Small intestine (tissue), 7 donors: Measurements from ENCODE around the gene TM4SF1. TPM values are rescaled to one million over a fixed set of nuclear protein-coding genes. Genes with fewer than 3 reads are reported as not detected.
"Not testable (repeated sequence)": the region's sequence is repeated elsewhere in the genome, so short reads cannot be mapped to it uniquely, and the experiment has no call there.

ENCODE experiments used
- DNase-seq, 2 donors: peaks; one replicate each; pipeline versions ENCODE4 v3.0.0 to v3.0.0-alpha.2; 2013
- FAIRE-seq: peaks from 2 replicates; lab custom pipeline; 2012; peaks lifted over from hg19 to GRCh38; lab: Jason Lieb, UNC
- H3K27ac ChIP-seq, 3 donors: one replicate each; pipeline ENCODE4 v1.5.1; 2013; ENCODE audit warnings: low read length in 2 of 3, mild to moderate bottlenecking in 2 of 3, control low read depth in 1 of 3, inconsistent platforms in 1 of 3, low read depth in 1 of 3, moderate library complexity in 1 of 3
- H3K27me3 ChIP-seq, 3 donors: one replicate each; pipeline ENCODE4 v1.6.1; 2013; ENCODE audit warnings: low read length in 3 of 3, inconsistent platforms in 1 of 3; ENCODE audit not compliant: control insufficient read depth in 3 of 3, insufficient read depth in 3 of 3
- H3K36me3 ChIP-seq, 3 donors: one replicate each; pipeline ENCODE4 v1.6.1; 2013; ENCODE audit warnings: low read length in 3 of 3, inconsistent platforms in 1 of 3, low read depth in 1 of 3, mild to moderate bottlenecking in 1 of 3, moderate library complexity in 1 of 3; ENCODE audit not compliant: control insufficient read depth in 3 of 3, insufficient read depth in 2 of 3
- H3K4me1 ChIP-seq, 3 donors: one replicate each; pipeline ENCODE4 v1.6.1; 2013; ENCODE audit warnings: low read length in 2 of 3, inconsistent platforms in 1 of 3, low read depth in 1 of 3, mild to moderate bottlenecking in 1 of 3, moderate library complexity in 1 of 3; ENCODE audit not compliant: control insufficient read depth in 3 of 3, insufficient read depth in 2 of 3
- H3K4me3 ChIP-seq, 3 donors: one replicate each; pipeline ENCODE4 v1.5.1; 2013; ENCODE audit warnings: low read length in 3 of 3, control low read depth in 1 of 3, inconsistent platforms in 1 of 3, low read depth in 1 of 3, mild to moderate bottlenecking in 1 of 3, moderate library complexity in 1 of 3
- H3K9me3 ChIP-seq, 2 donors: one replicate each; pipeline ENCODE4 v1.6.1; 2013; ENCODE audit warnings: low read depth in 1 of 2, low read length in 1 of 2; ENCODE audit not compliant: control insufficient read depth in 2 of 2, insufficient read depth in 1 of 2
- WGBS, 3 donors: extraction: QIAGEN DNeasy Blood & Tissue Kit; methylation state at CpG; one replicate each; pipeline ENCODE4 v1.1.7; 2013; 5-methylcytosine and 5-hydroxymethylcytosine counted together
- polyA plus RNA-seq, 4 donors: library from polyadenylated mRNA; stranded (reverse) in 3 of 4; unstranded in 1 of 4; fragments of 200-250 nt in 3 of 4; fragments of 120-200 nt in 1 of 4; gene quantifications; one replicate each; pipeline versions ENCODE4 v1.2.1 to v1.2.3, GENCODE V29; 2013
- donor health status: healthy with polysubstance abuse.
- donor health status: control.
- donor health status: control.
- donor health status: Bipolar disorder and iron deficiency.
- donor health status: healthy.

Gene TM4SF1
- polyA plus RNA-seq, 4 donors, result 3.1 to 88.4 (median 16.0) TPM

- FAIRE-seq (no peak), DNase-seq (peak in 1 of 2 donors; percentile 67)
- Histone ChIP-seq H3K36me3 (no peaks in the 10 kb centered on the region), H3K4me3 (no peak overlapping the region), H3K27ac (no peak overlapping the region), H3K27me3 (no peaks in the 10 kb centered on the region), H3K9me3 (no peaks in the 10 kb centered on the region), H3K4me1 (peaks cover 4 to 38% (median 12%) of the 10 kb centered on the region in 3 donors)
- WGBS, 3 donors, result 83 to 85% (median 84%) methylated on average over 6 of the region's 6 CpGs
These were observed 7.5 kb upstream of the TM4SF1 start for GRCh38 chr3:149384911-149385321.

DNA sequence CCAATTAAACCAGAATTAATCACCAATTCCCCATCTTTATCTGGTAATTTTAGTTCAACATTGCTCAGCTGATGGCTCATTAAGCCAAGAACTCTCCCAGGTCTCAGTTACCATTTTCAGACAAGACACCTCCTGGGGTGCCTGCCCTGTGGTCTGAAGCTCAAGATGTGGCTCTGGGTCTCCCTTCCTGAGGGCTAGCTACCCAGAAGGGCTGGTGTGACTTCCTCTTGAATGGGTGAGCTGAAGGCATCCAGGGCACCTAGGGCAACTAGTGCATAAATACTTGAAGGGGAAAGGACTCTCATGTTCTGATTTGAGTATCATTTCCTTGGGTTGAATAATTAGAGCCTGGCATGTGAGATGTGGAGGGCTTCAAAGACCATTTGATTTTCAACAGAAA is 6.7 kb upstream of the TM4SF1 start:
- no peaks in the 10 kb centered on the region for H3K36me3 ChIP-seq
- FAIRE-seq, result no peak
- no peaks in the 10 kb centered on the region for H3K9me3 ChIP-seq
- DNase-seq, result no peak
- peaks cover 4 to 37% (median 12%) of the 10 kb centered on the region in 3 donors for H3K4me1 ChIP-seq
- H3K27ac ChIP-seq, result no peak overlapping the region
- no peak overlapping the region for H3K4me3 ChIP-seq
- H3K27me3 ChIP-seq, result no peaks in the 10 kb centered on the region

GRCh38 chr3:149383703-149384102 is 6.3 kb upstream of the TM4SF1 start:
- Histone ChIP-seq H3K27ac (no peak overlapping the region), H3K27me3 (no peaks in the 10 kb centered on the region), H3K4me1 (peaks cover 4 to 36% (median 12%) of the 10 kb centered on the region in 3 donors), H3K9me3 (no peaks in the 10 kb centered on the region), H3K4me3 (no peak overlapping the region), H3K36me3 (no peaks in the 10 kb centered on the region)
- FAIRE-seq (no peak), DNase-seq (no peak)

- DNase-seq, result no peak
- H3K4me3 ChIP-seq, result no peak overlapping the region
- no peaks in the 10 kb centered on the region for H3K27me3 ChIP-seq
- no peak for FAIRE-seq
- H3K27ac ChIP-seq, result no peak overlapping the region
- no peaks in the 10 kb centered on the region for H3K36me3 ChIP-seq
- H3K4me1 ChIP-seq, result peaks cover 4 to 36% (median 14%) of the 10 kb centered on the region in 3 donors
- 84 to 86% (median 85%) methylated on average over 6 of the region's 6 CpGs for WGBS, 3 donors
- no peaks in the 10 kb centered on the region for H3K9me3 ChIP-seq
These were observed 5.1 kb upstream of the TM4SF1 start for GRCh38 chr3:149382518-149382917.

GRCh38 chr3:149382101-149382467 is 4.6 kb upstream of the TM4SF1 start:
- no peak for FAIRE-seq
- no peak for DNase-seq
- Histone ChIP-seq H3K4me1 (peaks cover 4 to 36% (median 12%) of the 10 kb centered on the region in 3 donors), H3K27me3 (no peaks in the 10 kb centered on the region), H3K9me3 (no peaks in the 10 kb centered on the region), H3K4me3 (no peak overlapping the region), H3K36me3 (no peaks in the 10 kb centered on the region), H3K27ac (no peak overlapping the region)
- 60 to 68% (median 64%) methylated on average over 4 of the region's 4 CpGs for WGBS, 3 donors

GRCh38 chr3:149381173-149382100 is 4.0 kb upstream of the TM4SF1 start:
- Histone ChIP-seq H3K9me3 (no peaks in the 10 kb centered on the region), H3K27me3 (no peaks in the 10 kb centered on the region), H3K4me1 (peaks cover 0 to 34% (median 10%) of the 10 kb centered on the region in 3 donors), H3K27ac (peak overlapping the region in 1 of 3 donors; percentile 5), H3K4me3 (no peak overlapping the region), H3K36me3 (no peaks in the 10 kb centered on the region)
- no peak for FAIRE-seq
- WGBS, 3 donors, result 62 to 77% (median 63%) methylated on average over 6 of the region's 6 CpGs
- no peak for DNase-seq

DNA sequence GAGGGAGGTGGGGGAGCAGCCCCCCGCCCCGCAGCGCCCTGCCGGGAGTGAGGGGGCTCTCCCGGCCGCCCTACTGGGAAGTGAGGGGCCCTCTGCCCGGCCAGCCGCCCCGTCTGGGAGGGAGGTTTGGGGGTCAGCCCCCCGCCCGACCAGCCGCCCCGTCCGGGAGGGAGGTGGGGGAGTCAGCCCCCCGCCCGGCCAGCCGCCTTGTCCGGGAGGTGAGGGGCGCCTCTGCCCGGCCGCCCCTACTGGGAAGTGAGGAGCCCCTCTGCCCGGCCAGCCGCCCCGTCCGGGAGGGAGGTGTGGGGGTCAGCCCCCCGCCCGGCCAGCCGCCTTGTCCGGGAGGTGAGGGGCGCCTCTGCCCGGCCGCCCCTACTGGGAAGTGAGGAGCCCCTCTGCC is 2.8 kb upstream of the TM4SF1 start:
- H3K4me1 ChIP-seq, result peaks cover 0 to 27% (median 5%) of the 10 kb centered on the region in 3 donors
- H3K27ac ChIP-seq, H3K36me3 ChIP-seq, H3K27me3 ChIP-seq, DNase-seq, H3K4me3 ChIP-seq, FAIRE-seq, H3K9me3 ChIP-seq: not testable (repeated sequence)
- 90 to 99% methylated on average over 4 to 18 of the region's 32 CpGs; no CpG with 5 or more reads in 1 of the 3 donors for WGBS, 3 donors

GRCh38 chr3:149378478-149379309 is 1.2 kb upstream of the TM4SF1 start:
- Histone ChIP-seq H3K4me3 (no peak overlapping the region), H3K27me3 (no peaks in the 10 kb centered on the region), H3K36me3 (peaks cover 0 to 4% (median 0%) of the 10 kb centered on the region in 3 donors), H3K27ac (peak overlapping the region in 2 of 3 donors; percentile 48 to 96), H3K4me1 (peaks cover 0 to 27% (median 5%) of the 10 kb centered on the region in 3 donors), H3K9me3 (no peaks in the 10 kb centered on the region)
- whole genome bisulfite sequencing, 3 donors, result 84 to 88% (median 86%) methylated on average over 9 of the region's 9 CpGs
- FAIRE-seq, result no peak
- no peak for DNase-seq
